Stomach smooth muscle (tissue), 2 donors: ENCODE data around the gene BTBD18.
A peak's percentile ranks its signal among the peaks of the same experiment; 100 is the strongest.

Source experiments
- H3K27ac ChIP-seq: one replicate; pipeline ENCODE4 v1.7.0; 2013; ENCODE audit warnings: mild to moderate bottlenecking, low read length, inconsistent platforms
- H3K27me3 ChIP-seq, 2 donors: one replicate each; pipeline ENCODE4 v1.7.0; 2013; ENCODE audit warnings: low read length in 2 of 2; ENCODE audit not compliant: insufficient read depth in 2 of 2, control insufficient read depth in 1 of 2
- H3K36me3 ChIP-seq, 2 donors: one replicate each; pipeline ENCODE4 v1.7.0; 2013; ENCODE audit warnings: low read length in 2 of 2; ENCODE audit not compliant: control insufficient read depth in 2 of 2, insufficient read depth in 2 of 2
- H3K4me1 ChIP-seq: one replicate; pipeline ENCODE4 v1.7.0; 2013; ENCODE audit warnings: low read length; ENCODE audit not compliant: control insufficient read depth, insufficient read depth
- H3K4me3 ChIP-seq, 2 donors: one replicate each; pipeline ENCODE4 v1.7.0; 2013; ENCODE audit warnings: low read length in 2 of 2
- H3K9ac ChIP-seq, 2 donors: one replicate each; pipeline ENCODE4 v1.7.0; 2013; ENCODE audit warnings: low read length in 2 of 2, mild to moderate bottlenecking in 1 of 2
- H3K9me3 ChIP-seq, 2 donors: one replicate each; pipeline ENCODE4 v1.7.0; 2013; ENCODE audit warnings: low read length in 2 of 2; ENCODE audit not compliant: control insufficient read depth in 2 of 2
- donor health status: healthy.
- donor health status: Pancreatic carcinoma.

The BTBD18 gene

DNA sequence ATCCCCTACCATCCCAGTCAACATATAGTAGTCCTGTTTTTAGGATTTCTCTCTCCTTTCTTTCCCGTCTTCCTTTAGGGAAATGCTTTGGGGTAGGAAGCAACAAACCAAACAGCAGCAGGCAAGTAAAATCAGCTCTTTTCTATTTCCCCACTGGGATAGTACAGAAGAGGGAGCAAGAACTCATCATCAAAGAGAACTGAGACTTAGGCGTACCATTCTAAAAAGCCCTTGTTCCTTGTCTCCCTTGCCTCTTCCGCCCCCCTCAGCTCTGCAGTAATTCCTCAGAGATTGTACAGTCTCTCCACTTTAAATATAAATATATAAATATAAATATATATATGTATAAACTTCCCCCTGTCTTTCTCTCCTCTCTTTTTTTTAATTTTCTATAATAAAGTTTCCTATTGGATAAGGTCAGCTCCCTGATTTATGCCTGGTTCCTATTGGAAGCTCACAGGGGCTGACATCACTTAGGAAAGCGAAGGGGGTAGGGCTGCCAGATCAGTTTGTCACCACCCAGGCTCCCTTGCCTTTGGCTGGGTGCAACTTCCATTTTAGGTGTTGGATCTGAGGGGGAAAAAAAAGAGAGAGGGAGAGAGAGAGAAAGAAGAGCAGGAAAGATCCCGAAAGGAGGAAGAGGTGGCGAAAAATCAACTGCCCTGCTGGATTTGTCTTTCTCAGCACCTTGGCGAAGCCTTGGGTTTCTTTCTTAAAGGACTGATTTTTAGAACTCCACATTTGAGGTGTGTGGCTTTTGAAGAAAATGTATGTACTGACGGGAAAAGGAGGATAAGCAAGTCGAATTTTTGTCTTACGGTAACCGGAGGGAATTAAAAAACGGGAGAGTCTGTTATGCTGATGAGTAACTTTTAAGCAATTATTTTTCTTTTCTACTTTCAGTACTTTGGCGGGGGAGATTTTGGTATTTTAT is 9.9 kb upstream of the BTBD18 start, which contains the start of gene CTNND1:
CTNND1 (plus strand) TSS at position 502 of the 934 bp plus-strand sequence. CDS start 29,677 bp downstream, outside the sequence.
- H3K36me3 ChIP-seq: no peaks in the 10 kb centered on the region
- peak within 1 kb of the TSS; percentile 95 for H3K9ac ChIP-seq
- peak within 1 kb of the TSS; percentile 90 to 95 for H3K4me3 ChIP-seq
- peak within 1 kb of the TSS; percentile 94 for H3K27ac ChIP-seq
- H3K9me3 ChIP-seq: no peaks in the 10 kb centered on the region
- peaks cover 16% of the 10 kb centered on the region for H3K4me1 ChIP-seq
- H3K27me3 ChIP-seq: no peaks in the 10 kb centered on the region

DNA sequence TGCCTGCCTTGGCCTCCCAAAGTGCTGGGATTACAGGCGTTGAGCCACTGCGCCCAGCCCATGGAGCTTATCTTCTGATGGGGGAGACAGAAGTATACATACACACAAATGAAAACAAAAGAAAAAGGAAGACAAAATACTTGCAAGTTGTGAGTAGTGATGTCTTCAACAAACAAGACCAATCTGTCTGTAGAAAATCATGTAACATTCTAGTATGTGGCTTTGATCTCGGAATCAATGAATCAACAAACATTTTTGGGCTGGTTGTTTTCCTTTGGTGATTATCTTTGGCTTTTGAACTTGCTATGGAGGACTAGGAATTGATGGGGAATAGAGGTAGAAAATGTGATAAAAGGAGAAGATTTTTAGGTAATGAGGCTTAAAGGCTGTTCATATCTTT is 6.6 kb upstream of the BTBD18 start:
- H3K9me3 ChIP-seq: no peaks in the 10 kb centered on the region
- no peaks in the 10 kb centered on the region for H3K27me3 ChIP-seq
- H3K27ac ChIP-seq: no peak overlapping the region
- no peak overlapping the region for H3K4me3 ChIP-seq
- no peak overlapping the region for H3K9ac ChIP-seq
- H3K4me1 ChIP-seq: no peaks in the 10 kb centered on the region
- no peaks in the 10 kb centered on the region for H3K36me3 ChIP-seq

DNA sequence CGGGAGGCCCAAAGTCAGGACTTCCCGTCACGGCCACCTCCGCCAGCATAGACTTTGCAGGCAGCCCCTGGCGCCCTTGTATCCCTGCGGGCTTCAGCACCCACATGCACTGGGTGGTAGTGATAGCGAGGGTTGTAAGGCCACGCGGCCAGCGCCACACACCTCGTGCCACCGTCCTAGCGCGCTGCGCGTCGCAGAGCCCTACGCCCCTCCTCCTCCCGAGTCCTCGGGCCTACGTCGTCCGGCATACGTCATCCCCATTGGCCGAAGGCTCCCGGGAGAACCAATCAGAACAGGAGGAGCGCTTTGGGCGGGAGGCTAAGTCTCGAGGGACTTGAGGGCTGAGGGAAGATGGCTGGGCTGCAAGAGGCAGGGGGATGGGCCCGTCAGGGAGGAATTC is 1.3 kb upstream of the BTBD18 start:
- Histone ChIP-seq H3K4me1 (no peaks in the 10 kb centered on the region), H3K4me3 (no peak overlapping the region), H3K36me3 (peaks cover 0 to 2% of the 10 kb centered on the region in 2 donors), H3K27me3 (no peaks in the 10 kb centered on the region), H3K27ac (no peak overlapping the region), H3K9ac (no peak overlapping the region), H3K9me3 (no peaks in the 10 kb centered on the region)

DNA sequence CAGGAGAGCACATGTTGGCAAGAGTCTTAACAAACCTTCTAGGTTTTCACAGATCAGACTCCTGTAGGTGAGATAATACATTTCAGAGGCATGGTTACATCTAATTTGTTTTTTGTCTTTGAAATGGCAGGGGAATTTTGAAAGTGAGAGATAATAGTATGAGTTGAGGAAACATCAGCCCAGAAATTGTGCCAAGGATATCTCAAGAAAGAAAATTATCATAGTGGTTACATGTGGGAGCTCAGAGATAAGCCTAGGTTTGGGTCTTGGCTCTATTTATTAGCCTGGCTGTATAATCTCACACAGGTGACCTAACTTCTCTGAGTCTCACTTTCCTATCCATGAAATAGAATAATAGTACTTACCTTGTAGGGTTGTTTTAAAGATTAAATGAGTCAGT is 443 bp downstream of the BTBD18 start:
- no peaks in the 10 kb centered on the region for H3K27me3 ChIP-seq
- no peak overlapping the region for H3K27ac ChIP-seq
- H3K36me3 ChIP-seq: peaks cover 4 to 6% of the 10 kb centered on the region in 2 donors
- H3K4me1 ChIP-seq: no peaks in the 10 kb centered on the region
- H3K4me3 ChIP-seq: no peak overlapping the region
- no peaks in the 10 kb centered on the region for H3K9me3 ChIP-seq
- no peak overlapping the region for H3K9ac ChIP-seq

DNA sequence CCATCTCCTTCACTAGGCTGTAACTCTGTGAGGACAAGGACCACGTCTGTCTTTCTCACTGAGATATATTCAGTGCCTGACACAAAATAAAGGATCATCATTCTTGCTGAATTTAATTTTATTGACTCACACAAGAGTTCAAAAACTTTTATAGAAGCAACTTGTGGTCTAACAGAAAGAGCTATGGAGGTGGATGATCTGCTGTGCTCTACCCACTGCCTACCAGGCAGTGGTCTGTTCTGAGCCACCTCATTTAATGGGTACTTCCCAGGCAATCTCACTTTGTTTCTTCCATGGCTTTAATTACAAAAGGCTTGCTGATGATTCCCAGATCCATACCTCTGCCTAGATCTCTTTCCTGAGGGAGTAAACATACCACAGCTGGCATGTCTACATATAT is 4.7 kb downstream of the BTBD18 start:
- H3K9ac ChIP-seq: no peak overlapping the region
- H3K4me1 ChIP-seq: peaks cover 8% of the 10 kb centered on the region
- no peak overlapping the region for H3K4me3 ChIP-seq
- peaks cover 26 to 29% of the 10 kb centered on the region in 2 donors for H3K36me3 ChIP-seq
- H3K27ac ChIP-seq: no peak overlapping the region
- H3K9me3 ChIP-seq: no peaks in the 10 kb centered on the region
- no peaks in the 10 kb centered on the region for H3K27me3 ChIP-seq

DNA sequence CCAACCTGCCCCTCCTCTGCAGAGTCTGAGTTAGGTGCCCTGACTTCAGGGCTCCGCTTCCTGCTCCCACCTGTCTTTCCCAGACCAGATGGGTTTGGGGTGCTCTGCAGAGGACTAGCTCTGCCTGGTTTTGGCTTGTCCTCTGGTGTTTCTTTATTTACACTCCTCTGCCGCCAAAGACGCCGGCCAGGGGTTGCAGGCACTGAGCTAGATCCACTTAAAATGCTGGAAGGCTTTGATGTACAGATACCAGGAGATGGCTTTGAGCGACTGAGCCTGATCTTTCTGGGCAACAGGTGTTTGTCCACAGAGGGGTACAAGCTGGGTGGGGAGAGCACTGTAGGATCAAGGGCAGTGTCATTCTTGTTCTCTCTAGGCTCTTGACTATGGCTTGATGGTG is 6.4 kb downstream of the BTBD18 start:
- Histone ChIP-seq H3K27me3 (no peaks in the 10 kb centered on the region), H3K4me1 (peaks cover 13% of the 10 kb centered on the region), H3K4me3 (no peak overlapping the region), H3K9me3 (no peaks in the 10 kb centered on the region), H3K9ac (no peak overlapping the region), H3K36me3 (peaks cover 25 to 29% of the 10 kb centered on the region in 2 donors), H3K27ac (peak overlapping the region; percentile 24)

DNA sequence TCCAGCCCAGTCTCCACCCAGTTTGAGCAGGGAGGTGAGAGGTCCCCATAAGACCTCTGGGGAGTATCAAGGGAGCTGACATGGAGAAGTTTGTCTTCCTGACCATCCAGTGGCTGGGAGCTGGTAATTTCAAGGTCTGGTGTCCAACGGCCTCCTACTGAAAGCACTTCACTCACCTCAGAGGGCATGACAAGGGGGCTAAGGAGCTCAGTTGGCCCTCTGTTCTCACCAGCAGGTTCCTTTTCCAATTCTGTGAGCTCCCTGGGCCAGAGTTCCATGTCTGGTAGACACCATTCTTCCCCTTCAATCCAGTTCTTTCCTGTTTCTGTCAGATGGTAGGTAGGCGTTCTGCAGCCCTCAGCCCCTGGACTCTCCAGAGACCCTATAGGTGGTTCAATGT is 7.3 kb downstream of the BTBD18 start:
- Histone ChIP-seq H3K36me3 (peaks cover 25 to 29% of the 10 kb centered on the region in 2 donors), H3K9ac (no peak overlapping the region)

DNA sequence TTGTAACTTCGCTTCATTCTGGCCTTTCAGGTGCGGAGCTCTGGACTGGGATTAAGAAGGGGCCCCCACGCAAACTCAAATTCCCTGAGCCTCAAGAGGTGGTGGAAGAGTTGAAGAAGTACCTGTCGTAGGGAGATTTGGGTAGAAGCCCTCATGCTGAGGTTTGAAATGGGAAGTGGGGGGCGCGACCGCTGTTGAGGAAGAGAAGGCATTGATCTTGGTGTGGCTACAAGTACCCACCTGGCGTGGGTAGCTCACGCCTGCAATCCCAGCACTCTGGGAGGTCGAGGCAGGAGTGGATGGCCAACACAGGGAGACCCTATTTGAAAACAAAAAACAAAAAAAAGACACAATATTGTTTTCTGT is 9.5 kb downstream of the BTBD18 start:
- Histone ChIP-seq H3K9ac (peak overlapping the region; percentile 91 to 97), H3K4me1 (peaks cover 13% of the 10 kb centered on the region), H3K9me3 (no peaks in the 10 kb centered on the region), H3K36me3 (peaks cover 37 to 41% of the 10 kb centered on the region in 2 donors), H3K27me3 (no peaks in the 10 kb centered on the region), H3K27ac (peak overlapping the region; percentile 85), H3K4me3 (peak overlapping the region; percentile 79 to 88)

More for the DNA sequence above, 7.3 kb downstream of the BTBD18 start:
- Histone ChIP-seq H3K4me1 (peaks cover 13% of the 10 kb centered on the region), H3K27ac (no peak overlapping the region), H3K27me3 (no peaks in the 10 kb centered on the region), H3K4me3 (no peak overlapping the region), H3K9me3 (no peaks in the 10 kb centered on the region)

DNA sequence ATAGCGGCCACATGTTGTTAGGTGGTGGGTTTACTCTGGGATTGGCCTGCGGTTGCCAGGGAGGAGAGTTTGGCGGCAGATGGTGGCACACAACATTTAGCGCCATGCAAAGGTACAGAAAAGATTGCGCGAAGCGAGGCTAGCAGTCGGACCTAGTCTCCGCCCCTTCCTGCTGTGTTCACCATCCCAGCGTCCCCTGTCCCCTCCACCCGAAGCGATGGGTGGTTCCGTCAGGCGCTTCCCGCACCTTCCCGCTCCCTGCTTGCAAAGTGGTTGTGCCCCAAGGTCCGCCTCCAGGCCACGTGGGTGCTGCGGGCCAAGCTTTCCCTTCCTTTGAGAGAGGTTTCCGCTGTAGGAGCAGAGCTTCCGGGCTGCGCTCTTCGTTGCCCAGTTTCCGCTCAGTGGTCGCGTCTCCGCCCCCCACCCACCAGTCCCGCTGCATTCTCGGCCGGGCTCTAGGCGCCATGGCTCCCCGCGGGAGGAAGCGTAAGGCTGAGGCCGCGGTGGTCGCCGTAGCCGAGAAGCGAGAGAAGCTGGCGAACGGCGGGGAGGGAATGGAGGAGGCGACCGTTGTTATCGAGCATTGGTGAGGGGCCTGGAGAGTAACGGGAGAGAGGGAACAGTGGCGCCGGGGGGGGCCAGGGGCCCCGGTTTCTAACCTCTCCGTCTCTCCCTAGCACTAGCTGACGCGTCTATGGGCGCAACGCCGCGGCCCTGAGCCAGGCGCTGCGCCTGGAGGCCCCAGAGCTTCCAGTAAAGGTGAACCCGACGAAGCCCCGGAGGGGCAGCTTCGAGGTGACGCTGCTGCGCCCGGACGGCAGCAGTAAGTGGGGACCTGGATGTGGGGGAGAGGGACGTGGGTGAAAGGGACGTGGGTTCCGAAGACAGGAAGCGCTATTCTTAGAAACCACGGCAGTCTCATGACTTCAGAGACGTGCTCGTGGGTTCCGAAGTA is 10.2 kb downstream of the BTBD18 start, which contains the start of gene SELENOH:
SELENOH (plus strand) TSS at position 360 of the 955 bp plus-strand sequence; CDS start at position 465, 105 bp downstream.
- peak within 1 kb of the TSS; percentile 91 to 97 for H3K9ac ChIP-seq
- H3K27me3 ChIP-seq: no peaks in the 10 kb centered on the region
- peak within 1 kb of the TSS; percentile 79 to 88 for H3K4me3 ChIP-seq
- H3K27ac ChIP-seq: peak within 1 kb of the TSS; percentile 85
- H3K36me3 ChIP-seq: peaks cover 32 to 39% of the 10 kb centered on the region in 2 donors
- no peaks in the 10 kb centered on the region for H3K9me3 ChIP-seq
- peaks cover 13% of the 10 kb centered on the region for H3K4me1 ChIP-seq

DNA sequence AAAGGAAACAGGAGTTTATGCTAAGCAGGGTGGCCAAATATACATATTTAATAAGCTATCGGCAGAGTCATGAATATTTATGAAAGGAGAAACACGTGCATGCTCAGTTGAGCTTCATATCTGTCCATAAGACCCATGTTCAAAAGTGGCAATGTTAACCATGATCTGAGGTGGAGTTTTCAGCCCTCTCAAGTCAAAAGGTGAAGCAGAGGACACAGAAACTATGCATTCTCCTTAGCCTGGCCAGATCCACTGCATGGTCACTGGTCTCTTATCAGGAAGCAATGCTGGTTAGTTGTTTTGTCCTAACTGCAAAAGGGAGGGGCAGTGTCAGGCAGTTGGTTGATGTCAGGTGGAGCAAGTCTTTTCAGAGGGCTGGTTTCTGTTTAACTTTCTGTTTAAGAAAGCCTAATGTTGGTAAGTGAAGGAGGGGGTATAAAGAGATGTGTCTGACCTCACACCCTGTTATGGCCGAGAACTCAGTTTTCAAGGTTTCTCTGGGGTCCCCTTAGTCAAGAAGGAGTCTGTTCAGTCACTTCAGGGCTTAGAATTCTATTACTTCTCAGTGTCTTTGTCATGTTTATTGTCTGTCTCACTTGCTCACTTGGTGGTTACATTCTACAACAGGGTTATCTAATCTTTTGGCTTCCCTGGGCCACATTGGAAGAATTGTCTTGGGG is 15.9 kb downstream of the BTBD18 start:
- H3K9ac ChIP-seq: no peak overlapping the region
- H3K36me3 ChIP-seq: peaks cover 8 to 16% of the 10 kb centered on the region in 2 donors

More for the DNA sequence above, 15.9 kb downstream of the BTBD18 start:
- no peaks in the 10 kb centered on the region for H3K27me3 ChIP-seq
- H3K27ac ChIP-seq: no peak overlapping the region
- no peaks in the 10 kb centered on the region for H3K9me3 ChIP-seq
- H3K4me3 ChIP-seq: no peak overlapping the region
- peaks cover 1% of the 10 kb centered on the region for H3K4me1 ChIP-seq
